OCI-LY1 (cell line): Measurements from ENCODE around the gene PCDH15.

Experiments
- H2AFZ ChIP-seq: fragments of 200-600 bp; sonication (generic), shearing (Covaris generic); 2 replicates; pipeline ENCODE4 v1.6.0; 2014; ENCODE audit warnings: antibody characterized with exemption, mild to moderate bottlenecking, low read length
- H3F3A ChIP-seq: fragments of 200-600 bp; sonication (generic), shearing (Covaris generic); 2 replicates; pipeline ENCODE4 v1.6.0; 2014; ENCODE audit warnings: mild to moderate bottlenecking, antibody characterized with exemption, low read length, moderate library complexity; ENCODE audit not compliant: insufficient read depth
- H3K27ac ChIP-seq: fragments of 200-600 bp; sonication (generic); 2 replicates; pipeline ENCODE4 v1.5.1; 2014; ENCODE audit warnings: low read length, mixed run types, mild to moderate bottlenecking, low read depth; ENCODE audit not compliant: poor library complexity, severe bottlenecking
- H3K27me3 ChIP-seq: fragments of 200-600 bp; sonication (generic); 2 replicates; pipeline ENCODE4 v1.6.0; 2014; ENCODE audit warnings: antibody characterized with exemption, mild to moderate bottlenecking, low read length, moderate library complexity; ENCODE audit not compliant: insufficient read depth
- H3K36me3 ChIP-seq: fragments of 200-600 bp; sonication (generic); 2 replicates; pipeline ENCODE4 v1.6.1; 2014; ENCODE audit warnings: mild to moderate bottlenecking, antibody characterized with exemption, low read length, moderate library complexity, mixed read lengths; ENCODE audit not compliant: insufficient read depth
- H3K4me1 ChIP-seq: fragments of 200-600 bp; sonication (generic); 2 replicates; pipeline ENCODE4 v1.5.1; 2014; ENCODE audit warnings: mild to moderate bottlenecking, low read length, moderate library complexity; ENCODE audit not compliant: insufficient read depth, severe bottlenecking
- H3K4me2 ChIP-seq: fragments of 200-600 bp; sonication (generic), shearing (Covaris generic); 2 replicates; pipeline ENCODE4 v1.6.1; 2014; ENCODE audit warnings: low read length
- H3K4me3 ChIP-seq: fragments of 200-600 bp; sonication (generic); 2 replicates; pipeline ENCODE4 v1.5.1; 2014; ENCODE audit warnings: low read length, low read depth, mild to moderate bottlenecking, mixed read lengths; ENCODE audit not compliant: poor library complexity, severe bottlenecking
- H3K79me2 ChIP-seq: fragments of 200-600 bp; shearing (Covaris generic); 2 replicates; pipeline ENCODE4 v1.6.1; 2016; ENCODE audit warnings: mixed run types, low read length, mixed read lengths; ENCODE audit not compliant: insufficient read depth
- H3K9ac ChIP-seq: fragments of 200-600 bp; sonication (generic), shearing (Covaris generic); 2 replicates; pipeline ENCODE4 v1.6.1; 2014; ENCODE audit warnings: mild to moderate bottlenecking, low read length, mixed read lengths
- H3K9me2 ChIP-seq: fragments of 200-600 bp; sonication (generic), shearing (Covaris generic); 2 replicates; pipeline ENCODE4 v1.6.1; 2014; ENCODE audit warnings: low read depth, mild to moderate bottlenecking, low read length, mixed read lengths
- H3K9me3 ChIP-seq: fragments of 200-600 bp; shearing (Covaris generic); 2 replicates; pipeline ENCODE4 v1.6.1; 2014; ENCODE audit warnings: low read length, mixed read lengths
- H4K20me1 ChIP-seq: fragments of 200-600 bp; sonication (generic), shearing (Covaris generic); 2 replicates; pipeline ENCODE4 v1.6.0; 2016; ENCODE audit warnings: mild to moderate bottlenecking, low read length; ENCODE audit not compliant: insufficient read depth
- EZH2 ChIP-seq: fragments of 200-600 bp; sonication (generic), shearing (Covaris generic); IDR thresholded peaks from 2 replicates; pipeline ENCODE4 v1.8.0; 2017; ENCODE audit warnings: borderline replicate concordance, mixed run types, mild to moderate bottlenecking, antibody characterized with exemption, low read length, moderate library complexity, mixed read lengths
- TF ChIP-seq, protein P1 (sequence below): fragments of 200-600 bp; sonication (generic), shearing (Covaris generic); IDR thresholded peaks from 2 replicates; pipeline ENCODE4 v1.5.1; 2017; ENCODE audit warnings: mild to moderate bottlenecking, antibody characterized with exemption, low read length, moderate library complexity, mixed read lengths

Gene PCDH15

DNA sequence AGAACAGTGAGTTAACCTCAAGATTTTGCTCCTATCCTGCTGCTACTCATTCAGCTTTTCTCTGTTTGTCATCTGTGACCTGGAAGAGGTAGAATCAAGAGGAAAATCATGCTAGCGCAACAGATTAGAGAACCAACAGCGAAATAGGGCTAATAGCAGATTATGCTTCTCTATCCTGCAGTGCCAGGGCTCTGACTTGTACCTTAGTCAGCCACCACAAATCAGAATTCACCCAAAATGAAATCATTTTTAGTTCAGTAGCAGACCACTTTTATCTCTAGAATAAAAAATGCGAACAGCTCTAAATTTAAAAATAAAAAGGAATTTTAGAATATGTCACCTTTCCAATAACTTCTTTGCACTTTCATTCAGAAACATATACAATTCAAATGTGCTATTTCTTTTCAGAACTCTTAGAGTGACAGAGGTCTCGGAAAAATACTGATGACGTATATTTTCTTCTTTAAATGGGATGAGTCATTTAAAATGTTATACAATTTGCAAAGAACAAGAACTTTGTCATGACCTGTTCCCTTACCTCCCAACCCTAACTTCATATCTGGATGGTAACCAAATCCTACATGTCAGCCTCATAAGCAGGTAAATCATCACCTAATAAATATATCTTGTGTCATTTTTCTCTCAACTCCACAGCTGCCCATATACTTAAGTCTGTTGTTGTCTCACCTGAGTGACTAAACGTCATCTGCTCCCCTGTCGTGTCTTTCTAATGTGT lies 896.4 kb downstream of the PCDH15 start:
- H3K27ac ChIP-seq, result no peak overlapping the region
- H3K79me2 ChIP-seq, result no peaks in the 10 kb centered on the region
- H4K20me1 ChIP-seq, result no peaks in the 10 kb centered on the region
- no peaks in the 10 kb centered on the region for H3K36me3 ChIP-seq
- no peak overlapping the region for H3K4me3 ChIP-seq
- H3K27me3 ChIP-seq, result no peaks in the 10 kb centered on the region
- no peak overlapping the region for H3K4me2 ChIP-seq
- no peak overlapping the region for H3K9ac ChIP-seq
- no peaks in the 10 kb centered on the region for H3K9me2 ChIP-seq
- no peak overlapping the region for H2AFZ ChIP-seq
- no peak for TF ChIP-seq EZH2
- no peaks in the 10 kb centered on the region for H3K9me3 ChIP-seq
- H3K4me1 ChIP-seq, result no peaks in the 10 kb centered on the region
- no peaks in the 10 kb centered on the region for H3F3A ChIP-seq

DNA sequence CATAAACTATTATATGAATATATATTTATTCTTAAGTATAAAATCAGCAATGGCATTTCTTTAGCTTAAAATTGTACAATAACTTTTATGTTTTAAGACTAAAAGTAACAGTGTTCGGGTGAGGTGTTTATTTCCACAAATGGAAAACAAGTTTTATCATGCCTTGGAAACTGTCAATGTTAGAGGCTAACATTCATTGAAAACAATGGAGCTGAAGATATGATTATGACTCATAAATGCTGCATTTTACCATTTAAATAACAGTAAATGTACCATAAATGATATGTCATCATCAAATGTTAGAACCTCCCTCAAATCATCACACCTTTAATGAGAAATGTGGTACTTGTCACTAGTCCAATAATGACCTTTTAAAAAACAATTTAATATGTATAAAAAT lies 897.3 kb downstream of the PCDH15 start:
- Histone ChIP-seq H3K9ac (no peak overlapping the region), H3K4me2 (no peak overlapping the region), H3F3A (no peaks in the 10 kb centered on the region), H3K9me3 (no peaks in the 10 kb centered on the region), H3K9me2 (no peaks in the 10 kb centered on the region; the same call in 1 of the 2 replicates), H3K4me3 (no peak overlapping the region), H3K4me1 (no peaks in the 10 kb centered on the region), H4K20me1 (no peaks in the 10 kb centered on the region), H3K27me3 (no peaks in the 10 kb centered on the region), H3K79me2 (no peaks in the 10 kb centered on the region), H3K27ac (no peak overlapping the region), H2AFZ (no peak overlapping the region), H3K36me3 (no peaks in the 10 kb centered on the region)
- TF ChIP-seq, protein P1, sequence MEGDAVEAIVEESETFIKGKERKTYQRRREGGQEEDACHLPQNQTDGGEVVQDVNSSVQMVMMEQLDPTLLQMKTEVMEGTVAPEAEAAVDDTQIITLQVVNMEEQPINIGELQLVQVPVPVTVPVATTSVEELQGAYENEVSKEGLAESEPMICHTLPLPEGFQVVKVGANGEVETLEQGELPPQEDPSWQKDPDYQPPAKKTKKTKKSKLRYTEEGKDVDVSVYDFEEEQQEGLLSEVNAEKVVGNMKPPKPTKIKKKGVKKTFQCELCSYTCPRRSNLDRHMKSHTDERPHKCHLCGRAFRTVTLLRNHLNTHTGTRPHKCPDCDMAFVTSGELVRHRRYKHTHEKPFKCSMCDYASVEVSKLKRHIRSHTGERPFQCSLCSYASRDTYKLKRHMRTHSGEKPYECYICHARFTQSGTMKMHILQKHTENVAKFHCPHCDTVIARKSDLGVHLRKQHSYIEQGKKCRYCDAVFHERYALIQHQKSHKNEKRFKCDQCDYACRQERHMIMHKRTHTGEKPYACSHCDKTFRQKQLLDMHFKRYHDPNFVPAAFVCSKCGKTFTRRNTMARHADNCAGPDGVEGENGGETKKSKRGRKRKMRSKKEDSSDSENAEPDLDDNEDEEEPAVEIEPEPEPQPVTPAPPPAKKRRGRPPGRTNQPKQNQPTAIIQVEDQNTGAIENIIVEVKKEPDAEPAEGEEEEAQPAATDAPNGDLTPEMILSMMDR, result no peak
- TF ChIP-seq EZH2, result no peak

DNA sequence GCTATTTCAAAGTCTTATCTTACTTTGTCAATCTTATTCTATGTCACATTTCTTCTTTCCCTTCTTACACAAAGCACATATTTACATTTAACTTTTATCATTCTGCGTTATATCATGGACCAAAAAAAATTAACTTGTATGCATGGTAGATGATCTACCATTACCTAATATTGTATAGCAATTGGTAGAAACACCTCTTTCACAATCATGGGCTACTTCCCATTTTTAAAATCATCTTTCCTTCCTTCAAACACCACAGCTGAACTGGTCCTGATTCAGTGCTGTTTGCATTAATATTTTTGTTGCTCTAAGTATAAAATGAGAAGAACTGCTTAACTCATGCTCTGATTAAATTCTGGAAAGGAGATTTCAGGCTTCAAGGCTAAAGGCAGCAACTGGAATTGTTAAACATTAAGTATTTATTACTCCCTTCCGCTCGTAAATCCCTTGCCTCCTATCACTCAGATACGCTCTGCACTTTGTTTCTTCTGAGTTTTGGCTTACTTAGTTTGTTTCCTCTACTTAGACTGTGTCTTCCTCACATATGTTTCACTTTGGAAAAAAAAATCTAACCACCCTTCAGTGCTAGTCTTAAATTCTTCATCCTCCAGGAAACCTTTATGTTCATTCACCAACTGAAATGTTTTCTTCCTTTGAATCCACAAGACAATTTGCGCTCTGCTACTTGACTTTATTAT lies 901.4 kb downstream of the PCDH15 start:
- no peaks in the 10 kb centered on the region; the same call in 1 of the 2 replicates for H3K9me2 ChIP-seq
- H3K4me1 ChIP-seq, result no peaks in the 10 kb centered on the region
- H3K4me3 ChIP-seq, result no peak overlapping the region
- no peaks in the 10 kb centered on the region for H3K9me3 ChIP-seq
- no peaks in the 10 kb centered on the region for H3K79me2 ChIP-seq
- H3K9ac ChIP-seq, result no peak overlapping the region
- no peak overlapping the region for H3K27ac ChIP-seq
- no peaks in the 10 kb centered on the region for H3F3A ChIP-seq
- H4K20me1 ChIP-seq, result no peaks in the 10 kb centered on the region
- TF ChIP-seq EZH2, result no peak
- TF ChIP-seq, protein P1, result no peak
- no peak overlapping the region for H2AFZ ChIP-seq
- H3K27me3 ChIP-seq, result no peaks in the 10 kb centered on the region
- H3K36me3 ChIP-seq, result no peaks in the 10 kb centered on the region
- H3K4me2 ChIP-seq, result no peak overlapping the region
